GM18499 (cell line): Measurements from ENCODE around the gene MRPS7.
"Not testable (repeated sequence)": the region's sequence is repeated elsewhere in the genome, so short reads cannot be mapped to it uniquely, and the experiment has no call there.

ENCODE experiments used
- ATAC-seq: cut with Tn5 transposase; IDR thresholded peaks from one replicate; pipeline ENCODE4 v1.9.1; 2021; ENCODE audit warnings: moderate number of reproducible peaks; ENCODE audit not compliant: insufficient read depth, unreplicated experiment

The MRPS7 gene

DNA sequence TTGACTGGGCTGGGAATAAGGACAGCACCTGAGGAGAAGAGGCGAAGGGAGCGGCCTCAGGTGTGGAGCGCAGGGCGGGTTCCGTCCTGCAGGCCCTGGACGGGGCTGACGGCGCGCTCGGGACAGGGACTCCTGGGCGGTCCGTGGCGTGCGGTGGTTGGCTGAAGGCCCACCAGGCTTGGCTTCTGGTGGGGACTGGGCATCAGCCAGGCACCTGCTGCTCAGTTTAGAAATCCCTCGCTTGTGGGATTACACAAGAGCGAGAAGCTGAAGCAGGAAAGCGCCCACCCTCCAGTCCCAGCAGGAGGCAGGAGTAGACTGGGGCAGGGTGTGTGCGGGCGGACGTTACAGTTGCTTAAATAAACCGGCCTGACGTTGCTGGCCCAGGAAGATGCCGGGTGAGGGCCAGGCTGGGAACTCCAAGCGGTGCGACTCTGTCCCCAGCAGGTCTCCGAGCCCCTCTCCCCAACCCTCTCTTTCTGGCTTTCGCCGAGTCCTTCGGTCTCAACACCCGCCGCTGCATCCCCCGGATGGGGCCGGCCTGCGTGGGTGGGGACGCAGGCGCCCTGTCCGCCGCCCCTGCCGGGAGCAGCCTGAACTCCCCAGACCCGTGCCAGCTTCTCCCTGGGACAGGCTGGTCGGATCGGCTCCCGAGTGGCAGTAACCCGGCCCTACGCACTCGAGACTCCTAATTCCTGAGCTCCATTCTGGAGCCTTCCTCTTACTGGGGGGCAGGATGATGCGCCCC lies 8.7 kb downstream of the MRPS7 start:
- ATAC-seq = no peak

DNA sequence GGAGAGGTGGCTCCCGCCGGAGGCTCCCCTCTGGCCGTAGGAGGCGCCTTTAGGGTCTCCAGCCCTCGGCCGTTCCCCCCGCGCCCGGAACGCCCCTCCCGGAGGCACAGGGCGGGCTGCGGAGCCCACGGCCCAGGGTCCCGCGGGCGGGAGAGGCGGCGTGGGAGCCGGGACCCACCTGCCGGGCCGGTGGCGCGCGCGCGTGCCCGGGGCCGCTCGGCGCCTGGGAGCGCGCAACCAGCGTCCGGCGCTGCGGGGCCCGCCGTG lies 9.2 kb downstream of the MRPS7 start, which contains the start of gene MIF4GD:
TSS of gene MIF4GD (minus strand) at position 266 of the 267 bp plus-strand sequence. CDS start 1,036 bp downstream, outside the sequence.
- no peak for ATAC-seq

DNA sequence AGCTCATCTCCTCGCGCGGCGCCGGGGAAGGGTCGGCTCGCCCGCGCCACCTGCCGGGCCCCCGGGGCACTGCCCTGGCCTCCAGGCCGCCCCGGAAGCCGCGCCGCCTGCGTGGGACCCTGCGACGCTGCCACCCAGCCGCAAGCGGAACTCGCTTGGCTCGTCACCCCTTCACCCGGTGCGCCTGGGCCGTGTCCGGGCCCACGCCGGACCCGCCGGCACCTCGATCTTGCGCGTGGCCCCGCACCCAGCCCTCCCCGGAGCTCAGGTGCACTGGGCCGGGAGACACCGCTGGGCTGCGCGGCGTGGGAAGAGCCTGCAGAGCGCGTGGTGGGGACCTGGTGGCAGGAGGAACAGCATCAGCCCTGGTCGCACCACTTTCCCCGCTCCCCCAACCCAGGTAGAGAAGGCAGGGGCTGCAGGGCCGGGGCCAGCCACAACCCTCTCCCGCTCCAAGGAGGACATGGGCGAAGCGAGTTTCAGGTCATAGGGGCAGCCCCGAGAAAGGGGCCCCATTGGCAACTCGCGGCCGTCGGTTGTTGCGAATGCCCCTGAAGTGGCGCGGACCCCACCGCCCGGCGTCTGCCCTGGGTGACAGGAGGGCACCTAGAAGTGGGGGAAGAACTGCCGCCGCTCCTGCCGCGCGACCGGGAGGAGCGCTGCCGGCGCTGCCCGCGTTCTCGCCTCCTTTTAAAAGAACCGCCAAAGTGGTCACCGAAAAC lies 9.7 kb downstream of the MRPS7 start:
- no peak for ATAC-seq

DNA sequence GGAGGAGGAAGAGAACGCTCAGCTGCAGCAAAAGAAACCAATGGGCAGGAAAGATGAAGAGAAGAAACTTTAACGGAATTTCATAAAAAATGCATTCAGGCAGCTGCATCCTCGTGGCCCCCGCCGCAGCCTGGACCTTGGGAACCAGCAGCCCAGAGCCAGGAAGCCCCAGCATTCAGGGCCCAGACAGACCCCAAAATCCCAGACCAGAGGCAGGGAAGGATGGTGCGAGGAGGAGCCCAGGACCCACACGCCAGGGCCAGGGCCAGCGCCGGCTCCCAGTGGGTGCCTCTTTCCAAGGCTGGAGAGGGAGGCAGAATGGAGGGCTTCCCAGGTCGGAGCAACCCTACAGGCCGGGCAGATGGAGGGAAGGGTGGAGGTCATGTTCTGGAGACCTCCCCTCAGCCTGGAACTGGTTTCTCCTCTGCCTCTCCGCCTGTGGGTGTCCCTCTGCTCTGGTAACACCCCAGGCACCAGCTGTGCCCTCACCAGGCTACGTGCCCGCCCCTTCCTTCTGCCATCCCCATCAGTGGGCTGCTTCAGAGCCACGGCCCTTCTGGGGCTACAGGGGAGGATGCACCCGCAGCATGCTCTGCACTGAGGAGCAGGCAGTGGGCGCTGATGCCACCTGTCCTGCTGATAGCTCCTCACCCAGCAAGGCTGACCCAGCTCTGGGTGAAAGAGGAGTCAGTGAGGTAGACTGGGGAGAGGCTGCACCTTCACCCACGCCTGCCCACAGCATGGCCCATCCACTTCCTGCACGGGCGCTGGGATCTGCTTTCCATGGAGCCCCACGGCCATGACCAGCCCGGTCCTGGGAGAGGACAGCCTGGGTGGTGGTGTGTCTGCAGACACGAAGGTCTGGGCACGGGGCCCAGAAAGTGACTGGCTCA lies 10.5 kb downstream of the MRPS7 start:
- ATAC-seq = no peak

DNA sequence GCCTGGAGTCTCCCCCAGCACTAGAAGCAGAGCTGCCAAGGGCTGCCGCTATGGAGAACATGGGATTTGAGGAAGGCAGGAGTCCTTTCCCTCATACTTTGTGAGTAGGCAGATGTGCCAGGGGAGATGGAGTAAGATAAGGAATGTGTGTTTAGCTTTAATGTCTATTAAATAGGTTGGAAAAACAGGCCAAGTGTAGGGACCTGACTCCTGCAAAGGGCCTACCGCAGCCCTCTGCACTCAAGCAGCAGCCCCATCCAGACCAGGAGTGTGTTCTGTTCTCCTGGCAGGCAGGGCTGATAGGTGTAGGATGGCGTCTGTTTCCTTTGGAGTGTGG lies 11.1 kb downstream of the MRPS7 start:
- no peak for ATAC-seq

DNA sequence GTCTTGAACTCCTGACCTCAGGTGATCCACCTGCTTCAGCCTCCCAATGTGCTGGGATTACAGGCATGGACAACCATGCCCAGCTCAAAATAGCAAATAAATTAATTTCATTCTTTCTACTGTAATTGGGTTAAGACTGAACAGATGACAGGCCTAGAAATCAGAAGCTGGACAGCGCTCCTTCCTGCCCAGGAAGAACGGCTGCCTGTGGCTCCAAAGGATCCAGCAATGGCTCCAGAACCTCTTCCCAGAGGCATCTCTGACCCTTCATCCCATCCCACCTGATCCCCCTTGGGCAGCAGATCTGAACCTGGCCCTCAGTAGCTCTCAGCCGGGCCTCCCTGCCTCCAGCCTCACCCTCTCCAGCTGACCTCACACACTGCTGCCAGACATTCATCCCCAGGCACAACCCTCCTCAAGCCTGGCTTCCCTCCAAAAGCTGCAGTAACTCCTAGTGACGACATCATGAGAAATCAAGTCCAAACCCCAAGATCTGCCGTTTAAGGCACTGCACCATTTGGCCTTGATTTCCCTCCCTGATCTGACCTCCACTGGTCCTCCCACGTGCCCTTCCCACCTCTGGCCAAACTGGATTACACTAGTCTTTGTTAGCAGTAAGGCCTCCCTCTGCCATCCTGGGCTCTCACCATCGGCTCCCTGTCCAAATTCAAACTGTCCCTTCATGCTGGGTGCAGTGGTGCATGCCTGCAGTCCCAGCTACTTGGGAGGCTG lies 12.5 kb downstream of the MRPS7 start:
- ATAC-seq = no peak

DNA sequence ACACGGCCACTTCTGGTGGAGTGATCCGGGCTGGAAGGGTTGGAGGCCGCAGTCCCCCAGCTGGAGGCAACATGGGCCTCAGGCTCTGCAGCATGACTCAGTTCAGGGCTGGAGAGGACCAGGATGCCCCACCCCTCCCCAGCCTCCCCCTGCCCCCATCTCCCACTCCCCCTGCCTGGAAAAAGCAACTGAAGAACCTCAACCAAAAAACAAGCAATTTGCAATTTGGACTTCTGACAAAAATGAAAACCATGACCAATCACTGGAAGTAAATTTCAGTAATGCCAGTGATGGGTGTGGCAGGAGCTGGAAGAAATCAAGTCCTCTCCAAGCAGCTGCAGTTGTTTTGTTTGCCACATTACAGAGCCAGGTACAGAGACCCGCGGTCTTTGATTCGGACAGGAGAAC lies 16.0 kb downstream of the MRPS7 start:
- ATAC-seq = no peak

DNA sequence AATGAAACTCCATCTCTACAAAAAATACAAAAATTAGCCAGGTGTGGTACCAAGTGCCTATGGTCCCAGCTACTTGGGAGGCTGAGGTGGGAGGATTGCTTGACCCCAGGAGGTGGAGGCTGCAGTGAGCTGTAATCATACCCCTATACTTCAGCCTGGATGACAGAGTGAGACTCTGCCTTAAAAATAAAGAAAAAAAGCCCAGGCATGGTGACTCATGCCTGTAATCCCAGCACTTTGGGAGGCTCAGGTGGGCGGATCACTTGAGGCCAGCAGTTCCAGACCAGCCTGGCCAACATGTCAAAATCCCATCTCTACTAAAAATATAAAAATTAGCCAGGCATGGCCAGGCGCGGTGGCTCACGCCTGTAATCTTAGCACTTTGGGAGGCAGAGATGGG lies 18.5 kb downstream of the MRPS7 start:
- ATAC-seq = not testable (repeated sequence)

DNA sequence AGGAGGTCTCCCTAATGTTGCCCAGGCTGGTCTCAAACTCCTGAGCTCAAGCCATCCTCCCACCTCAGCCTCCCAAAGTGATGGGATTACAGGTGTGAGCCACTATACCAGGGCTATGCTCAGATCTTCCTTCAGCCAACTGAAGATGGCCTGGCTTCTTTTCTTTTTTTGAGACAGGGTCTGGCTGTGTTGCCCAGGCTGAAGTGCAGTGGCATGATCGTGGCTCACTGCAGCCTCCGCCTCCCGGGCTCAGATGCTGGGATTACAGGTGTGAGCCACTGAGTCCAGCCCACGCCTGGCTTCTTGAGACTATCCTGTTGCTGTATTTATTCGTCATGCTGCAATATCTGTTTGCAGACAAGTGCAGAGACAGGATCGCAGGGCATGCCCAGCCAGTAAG lies 23.4 kb downstream of the MRPS7 start:
- no peak for ATAC-seq

DNA sequence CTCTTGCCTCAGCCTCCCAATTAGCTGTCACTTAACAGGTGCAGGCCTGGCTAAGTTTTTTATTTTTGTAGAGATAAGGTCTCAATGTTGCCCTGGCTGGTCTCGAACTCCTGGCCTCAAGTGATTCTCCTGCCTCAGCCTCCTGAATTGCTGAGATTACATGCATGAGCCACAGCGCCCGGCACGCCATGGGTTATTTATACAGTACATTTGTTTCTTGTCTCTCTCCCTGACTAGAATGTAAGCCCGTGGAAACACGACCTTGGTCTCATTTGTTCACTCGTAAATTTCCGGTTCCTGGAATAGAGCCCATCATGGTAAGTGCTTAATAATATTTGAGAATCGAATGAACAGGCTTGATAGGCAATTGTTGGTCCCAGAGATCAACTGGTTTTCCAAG lies 25.5 kb downstream of the MRPS7 start:
- ATAC-seq = no peak

DNA sequence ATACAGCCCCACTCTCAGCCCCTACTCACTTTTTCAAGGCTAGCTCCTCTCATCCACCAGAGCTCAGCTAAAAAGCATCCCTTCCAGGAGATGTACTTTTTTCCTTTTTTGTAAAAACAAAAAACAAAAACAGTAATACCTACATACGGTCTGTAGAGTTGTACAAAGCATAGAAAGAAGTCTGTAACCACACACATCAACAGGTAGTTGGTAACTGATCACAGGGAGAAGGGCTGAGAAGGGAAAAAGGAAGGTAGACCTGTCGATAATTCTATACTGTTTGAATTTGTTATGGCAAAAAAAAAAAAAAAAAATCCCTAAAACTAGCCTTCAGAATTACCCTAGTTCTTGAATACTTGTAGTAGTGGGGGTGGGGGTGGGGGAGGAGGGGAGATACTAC lies 26.7 kb downstream of the MRPS7 start:
- ATAC-seq = no peak

DNA sequence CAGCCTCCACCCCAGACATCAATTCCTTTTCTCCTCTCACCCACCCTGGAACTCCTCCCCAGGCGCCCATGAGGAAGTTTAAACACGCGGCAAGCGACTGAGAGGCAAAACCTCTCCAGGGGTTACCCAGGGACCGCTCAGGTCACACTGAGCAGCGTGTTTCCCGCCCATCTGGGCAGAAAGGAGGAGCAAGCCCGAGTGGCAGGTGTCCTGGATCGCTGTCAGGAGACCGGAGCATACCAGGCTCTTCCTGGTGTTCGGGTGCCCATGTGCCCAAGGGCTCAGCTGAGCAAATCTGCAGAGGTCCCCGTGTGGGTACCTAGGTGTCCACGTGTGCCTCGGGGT lies 27.1 kb downstream of the MRPS7 start:
- ATAC-seq = no peak

DNA sequence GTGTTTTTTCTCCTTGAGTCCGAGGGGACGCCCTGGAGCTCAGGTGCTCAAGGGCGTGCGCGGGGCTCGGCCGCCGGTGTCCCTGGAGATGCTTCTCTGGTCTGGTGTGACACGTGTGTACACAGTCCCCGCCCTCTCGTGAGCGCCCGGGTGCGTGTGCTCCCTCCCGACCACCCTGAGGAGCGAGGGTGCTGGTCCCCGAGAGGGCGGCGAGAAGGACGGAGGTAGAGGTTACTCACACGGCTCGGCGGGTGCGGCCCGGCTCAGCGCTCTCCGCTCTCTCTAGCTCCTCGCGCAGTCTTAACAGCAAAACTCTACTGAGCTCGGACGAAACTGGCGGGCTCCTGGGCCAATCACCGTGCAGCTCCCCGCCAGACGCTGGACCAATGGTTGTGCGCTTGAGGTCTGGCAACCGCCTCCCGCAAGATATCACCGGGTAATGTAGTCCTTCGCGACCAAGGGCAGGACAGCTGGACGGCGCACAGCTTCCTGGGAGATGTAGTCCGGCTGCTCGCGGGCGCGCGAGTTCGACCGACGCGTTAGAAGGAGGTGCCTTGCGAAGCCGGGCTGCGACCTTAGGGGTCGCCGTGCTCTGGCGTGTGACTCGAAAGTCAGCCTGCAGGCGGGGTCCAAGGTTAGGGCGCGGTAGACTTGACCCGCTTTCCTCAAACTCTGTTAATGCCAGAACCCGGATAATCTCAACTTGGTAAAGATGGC lies 27.6 kb downstream of the MRPS7 start, which contains the start of gene SLC25A19:
TSS of gene SLC25A19 (minus strand) at position 319 of the 717 bp plus-strand sequence. CDS start 2,669 bp downstream, outside the sequence.
- ATAC-seq = peak; percentile 84

DNA sequence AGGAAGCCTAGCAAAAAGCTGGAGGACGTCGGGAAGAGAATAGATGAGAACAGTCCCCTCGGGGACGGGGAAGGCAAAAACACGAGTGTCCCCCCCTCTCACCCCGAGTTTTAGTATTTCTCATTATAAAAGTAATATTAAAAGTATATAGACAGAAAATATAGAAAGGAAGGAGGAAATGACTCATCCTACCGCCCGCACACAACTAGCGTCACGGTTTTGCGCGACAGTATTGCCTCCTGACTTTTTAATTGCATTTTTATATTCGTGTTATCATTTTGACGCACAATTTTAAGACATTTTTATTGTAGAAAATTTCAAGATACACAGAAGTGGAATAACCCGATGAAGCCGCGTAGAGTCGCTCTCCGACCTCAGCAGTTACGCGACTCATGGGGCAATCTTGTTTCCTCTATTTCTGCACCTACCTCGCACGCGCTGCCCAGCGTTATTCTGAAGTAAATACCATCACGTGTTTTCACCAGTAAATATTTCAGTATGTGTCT lies 28.2 kb downstream of the MRPS7 start:
- peak; percentile 10 for ATAC-seq

DNA sequence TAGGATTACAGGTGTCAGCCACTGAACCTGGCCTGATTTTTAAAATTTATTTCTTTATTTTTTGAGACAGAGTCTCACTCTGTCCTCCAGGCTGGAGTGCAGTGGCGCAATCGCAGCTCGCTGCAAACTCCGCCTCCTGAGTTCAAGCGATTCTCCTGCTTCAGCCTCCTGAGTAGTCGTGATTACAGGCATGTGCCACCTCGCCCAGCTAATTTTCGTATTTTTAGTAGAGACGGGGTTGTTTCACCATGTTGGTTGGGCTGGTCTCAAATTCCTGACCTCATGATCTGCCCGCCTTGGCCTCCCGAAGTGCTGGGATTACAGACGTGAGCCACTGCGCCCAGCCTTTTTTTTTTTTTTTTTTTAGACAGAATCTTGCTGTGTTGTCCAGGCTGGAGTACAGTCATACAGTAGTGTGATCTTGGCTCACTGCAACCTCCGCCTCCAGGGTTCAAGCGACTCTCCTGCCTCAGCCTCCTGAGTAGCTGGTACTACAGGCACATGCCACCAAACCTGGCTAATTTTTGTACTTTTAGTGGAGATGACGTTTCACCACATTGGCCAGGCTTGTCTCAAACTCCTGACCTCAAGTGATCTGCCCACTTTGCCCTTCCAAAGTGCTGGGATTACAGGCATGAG lies 31.2 kb downstream of the MRPS7 start:
- not testable (repeated sequence) for ATAC-seq

DNA sequence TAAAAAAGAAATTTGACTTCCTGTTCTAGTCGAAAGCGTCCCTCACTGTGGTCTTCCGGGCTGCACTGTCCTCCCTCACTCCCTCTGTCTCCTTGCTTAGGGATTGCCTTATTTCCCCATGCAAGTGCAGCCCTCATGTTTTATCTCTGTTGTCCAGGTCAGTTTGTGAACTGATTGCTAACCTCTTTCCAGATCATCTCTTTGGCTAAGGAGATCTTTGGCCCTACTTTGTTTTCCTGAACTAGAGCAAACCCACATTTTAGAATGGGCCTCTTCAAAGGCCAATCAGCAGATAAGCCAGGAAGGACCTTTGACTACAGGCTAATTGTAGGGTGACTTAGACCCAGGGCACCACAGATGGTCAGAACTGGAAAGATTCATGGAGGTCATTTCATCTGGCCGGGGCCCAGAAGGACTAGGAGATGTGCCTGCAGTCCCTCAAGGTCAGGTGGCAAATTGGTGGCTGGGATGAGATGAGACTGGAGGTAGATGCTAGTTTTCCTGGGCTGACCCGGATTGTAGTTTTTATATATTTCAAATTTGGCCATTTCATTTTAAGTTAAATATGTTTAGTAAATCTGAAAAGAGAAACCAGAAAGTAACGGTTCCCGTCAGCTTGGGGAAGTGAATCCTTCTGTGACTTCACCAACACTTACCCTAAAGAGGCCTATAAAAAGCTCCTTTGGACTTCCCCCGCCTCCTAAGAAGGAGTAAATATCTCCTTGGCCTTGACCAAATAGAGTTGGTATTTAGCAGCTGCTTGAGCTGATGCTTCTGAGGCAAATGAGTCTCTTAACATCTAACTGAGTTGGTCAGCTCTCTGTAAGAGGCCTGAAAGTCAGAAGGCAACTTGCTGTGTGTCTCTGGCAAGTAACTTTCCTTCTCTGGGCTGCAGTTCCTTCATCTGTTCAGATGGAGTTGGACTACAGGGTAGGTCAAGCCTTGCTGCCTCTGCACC lies 33.8 kb downstream of the MRPS7 start:
- peak; percentile 60 for ATAC-seq

DNA sequence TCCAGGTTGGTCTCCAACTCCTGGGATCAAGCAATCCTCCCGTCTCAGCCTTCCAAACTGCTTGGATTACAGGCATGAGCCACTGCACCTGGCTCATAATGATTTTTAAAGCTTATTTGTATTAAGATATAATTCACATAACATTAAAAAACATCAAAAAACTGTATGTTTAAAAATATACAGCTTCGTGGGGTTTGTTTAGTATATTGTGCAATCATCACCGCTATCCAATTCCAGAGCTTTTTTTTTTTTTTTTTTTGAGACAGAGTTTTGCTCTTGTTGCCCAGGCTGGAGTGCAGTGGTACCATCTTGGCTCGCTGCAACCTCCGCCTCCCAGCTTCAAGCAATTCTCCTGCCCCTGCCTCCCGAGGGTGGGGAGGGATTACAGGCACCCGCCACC lies 38.6 kb downstream of the MRPS7 start:
- no peak for ATAC-seq

DNA sequence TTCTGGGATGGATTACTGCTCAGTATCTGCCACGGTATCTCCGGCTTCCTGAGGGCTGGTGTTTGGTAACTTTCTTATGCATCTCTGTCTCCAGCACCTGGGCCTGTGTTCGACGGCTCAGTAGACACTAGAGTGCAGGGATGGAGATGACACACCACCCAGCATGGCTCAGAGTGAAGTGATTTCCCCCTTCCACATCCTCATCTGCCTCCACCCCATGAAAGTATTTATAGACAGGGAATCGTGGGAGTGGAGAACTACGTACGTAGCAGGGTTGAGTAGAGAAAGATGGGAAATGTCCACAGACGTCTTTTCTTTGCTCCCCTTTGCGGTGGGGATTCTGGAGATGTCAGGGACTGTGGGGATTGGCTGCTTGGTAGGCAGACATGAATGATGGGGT lies 39.4 kb downstream of the MRPS7 start:
- no peak for ATAC-seq
